Measurements from ENCODE around the gene TTBK2. TPM values are rescaled to one million over a fixed set of nuclear protein-coding genes. Genes with fewer than 3 reads are reported as not detected.
A peak's percentile ranks its signal among the peaks of the same experiment; 100 is the strongest.

The TTBK2 gene
- polyA plus RNA-seq, 3 donors, result 3.7 to 9.0 (median 5.7) TPM

DNA sequence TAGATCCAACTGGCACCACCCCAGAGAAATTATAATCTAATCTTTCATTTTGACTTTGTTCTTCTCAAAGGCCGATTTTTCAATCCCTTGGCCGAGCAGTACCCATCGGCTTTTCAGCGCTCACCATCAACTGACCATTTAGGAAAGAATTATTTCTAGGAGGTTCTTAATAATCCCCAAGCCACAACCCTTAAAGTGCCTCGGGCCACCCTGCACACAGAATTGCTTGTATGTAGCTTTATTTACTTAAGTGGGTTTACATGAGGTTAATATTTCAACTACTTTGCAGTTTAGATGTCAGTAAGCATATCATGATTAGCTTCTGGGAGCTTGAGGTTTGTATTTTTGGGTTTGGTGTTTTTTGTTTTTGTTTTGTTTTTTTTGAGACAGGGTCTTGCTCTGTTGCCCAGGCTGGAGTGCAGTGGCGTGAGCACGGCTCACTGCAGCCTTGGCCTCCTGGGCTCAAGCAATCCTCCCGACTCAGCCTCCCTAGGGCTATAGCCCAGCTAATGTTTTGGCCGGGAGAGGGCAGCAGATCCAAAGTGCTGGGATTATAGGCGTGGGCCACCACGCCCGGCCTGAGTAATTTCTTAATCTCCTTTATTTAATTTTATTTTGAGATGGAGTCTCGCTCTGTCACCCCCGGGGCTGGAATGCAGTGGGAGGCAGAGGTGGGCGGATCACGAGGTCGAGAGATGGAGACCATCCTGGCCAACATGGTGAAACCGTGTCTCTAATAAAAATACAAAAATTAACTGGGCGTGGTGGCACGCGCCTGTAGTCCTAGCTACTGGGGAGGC, 182.8 kb downstream of the TTBK2 start:
- Histone ChIP-seq H3K4me2 (replicated peaks; ENCODE audit: extremely low read depth, low read length, poor library complexity, severe bottlenecking) (peak overlapping the region; percentile 89), H3K27ac (ENCODE audit: low read depth in 1 of 2, low read length in 2 of 2) (peak overlapping the region; percentile 13 to 64), H4K20me1 (ENCODE audit: insufficient read depth, low read length) (no peaks in the 10 kb centered on the region), H3K9me3 (replicated peaks in 1 of 2; ENCODE audit: control insufficient read depth in 1 of 2, insufficient read depth in 1 of 2, low read length in 2 of 2) (no peaks in the 10 kb centered on the region), H3K36me3 (replicated peaks in 1 of 2; ENCODE audit: control insufficient read depth in 1 of 2, insufficient read depth in 2 of 2, low read length in 2 of 2) (peaks cover 19 to 46% of the 10 kb centered on the region in 2 donors), H3K4me3 (replicated peaks in 1 of 3; ENCODE audit: low read depth in 2 of 3, low read length in 3 of 3) (peak overlapping the region; percentile 53 to 93 (median 54)), H3K4me1 (ENCODE audit: control insufficient read depth in 1 of 2, insufficient read depth in 2 of 2, low read length in 2 of 2) (peaks cover 11 to 19% of the 10 kb centered on the region in 2 donors), H3K9ac (ENCODE audit: insufficient read depth, low read length, poor library complexity, severe bottlenecking) (peak overlapping the region; percentile 89), H2AFZ (ENCODE audit: insufficient read depth, low read depth, low read length, poor library complexity, severe bottlenecking) (peak overlapping the region; percentile 89), H3K27me3 (ENCODE audit: control insufficient read depth in 2 of 2, insufficient read depth in 2 of 2, low read length in 2 of 2) (no peaks in the 10 kb centered on the region), H3K79me2 (ENCODE audit: insufficient read depth, low read length) (peaks cover 16% of the 10 kb centered on the region)
- 100% methylated on average over 7 of the region's 21 CpGs for WGBS (ENCODE audit: insufficient coverage)
- intact Hi-C loops (cut with micrococcal nuclease), result loop anchor here (5.0 to 10.0 kb wide), 2 partner anchors 185 to 187 kb away; partner anchors contain the start of gene TTBK2 (in 2 of the 2)
- no peak for TF ChIP-seq CTCF (IDR thresholded peaks at IDR 0.05)
- DNase-seq, result no peak
- Mint-ChIP-seq H3K4me3 (peak overlapping the region; percentile 83 to 84), H3K27ac (peak overlapping the region in 6 of 7 donors; percentile 11 to 68 (median 44)), H3K9me3 (no peaks in the 10 kb centered on the region), H3K27me3 (ENCODE audit: low read depth in 3 of 3) (peaks cover 0 to 2% (median 0%) of the 10 kb centered on the region in 3 donors), H3K36me3 (peaks cover 25 to 29% of the 10 kb centered on the region in 2 donors), H3K4me1 (peaks cover 14% of the 10 kb centered on the region)

DNA sequence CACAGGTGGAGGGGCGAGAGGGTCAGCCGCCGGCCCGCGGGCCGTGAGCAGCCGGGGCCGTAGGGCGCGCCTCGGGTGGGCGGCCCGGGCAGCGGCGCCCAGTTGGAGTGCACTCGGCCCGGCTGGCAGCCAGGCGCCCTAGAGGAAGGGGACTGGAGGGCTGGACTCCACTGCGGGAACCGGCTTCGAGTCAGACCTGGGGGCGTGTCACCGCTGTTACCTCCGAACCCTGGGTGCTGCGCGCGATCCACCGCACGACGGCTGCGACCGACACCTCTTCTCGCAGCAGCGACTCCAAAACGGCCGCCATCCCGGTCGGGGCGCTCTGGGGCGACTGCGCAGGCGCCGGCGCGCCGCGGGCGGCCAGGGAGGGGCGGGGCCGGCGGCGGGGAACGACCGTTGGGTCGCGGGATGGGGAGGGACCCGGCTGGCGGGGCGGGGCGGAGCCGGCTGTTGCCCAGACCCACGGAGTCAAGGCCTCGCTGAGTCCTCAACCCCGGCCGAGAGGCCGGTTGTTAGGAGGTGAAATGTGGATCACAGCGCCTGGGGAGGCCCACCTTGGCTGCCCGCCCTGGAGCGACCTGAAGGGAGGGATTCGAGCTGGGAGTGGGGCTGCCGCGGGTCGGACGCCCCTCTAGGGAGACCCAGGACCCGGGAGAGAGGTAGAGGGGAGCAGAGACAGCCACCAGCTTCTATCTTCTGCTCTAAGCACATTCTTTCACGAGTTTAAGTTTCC, 183.6 kb downstream of the TTBK2 start, which contains the start of gene CDAN1:
Gene CDAN1, minus strand, starts transcription at position 336 of the 736 bp plus-strand sequence. Its CDS starts 26 bp downstream, at position 310.
- intact Hi-C loops (cut with micrococcal nuclease), result loop anchor here (5.0 to 10.0 kb wide), 2 partner anchors 185 to 188 kb away; partner anchors contain the start of gene TTBK2 (in 2 of the 2)
- peaks cover 0 to 2% (median 0%) of the 10 kb centered on the region in 3 donors for H3K27me3 Mint-ChIP-seq (ENCODE audit: low read depth in 3 of 3)

More for the DNA sequence above, 183.6 kb downstream of the TTBK2 start, which contains the start of gene CDAN1:
- Histone ChIP-seq H4K20me1 (ENCODE audit: insufficient read depth, low read length) (no peaks in the 10 kb centered on the region), H3K9me3 (replicated peaks in 1 of 2; ENCODE audit: control insufficient read depth in 1 of 2, insufficient read depth in 1 of 2, low read length in 2 of 2) (no peaks in the 10 kb centered on the region), H3K36me3 (replicated peaks in 1 of 2; ENCODE audit: control insufficient read depth in 1 of 2, insufficient read depth in 2 of 2, low read length in 2 of 2) (peaks cover 26 to 46% of the 10 kb centered on the region in 2 donors), H3K9ac (ENCODE audit: insufficient read depth, low read length, poor library complexity, severe bottlenecking) (peak within 1 kb of the TSS; percentile 89), H3K27me3 (ENCODE audit: control insufficient read depth in 2 of 2, insufficient read depth in 2 of 2, low read length in 2 of 2) (no peaks in the 10 kb centered on the region), H3K4me2 (replicated peaks; ENCODE audit: extremely low read depth, low read length, poor library complexity, severe bottlenecking) (peak within 1 kb of the TSS; percentile 89), H3K4me1 (ENCODE audit: control insufficient read depth in 1 of 2, insufficient read depth in 2 of 2, low read length in 2 of 2) (peaks cover 11 to 19% of the 10 kb centered on the region in 2 donors), H3K4me3 (replicated peaks in 1 of 3; ENCODE audit: low read depth in 2 of 3, low read length in 3 of 3) (peak within 1 kb of the TSS; percentile 53 to 93 (median 74)), H3K79me2 (ENCODE audit: insufficient read depth, low read length) (peaks cover 16% of the 10 kb centered on the region), H2AFZ (ENCODE audit: insufficient read depth, low read depth, low read length, poor library complexity, severe bottlenecking) (peak within 1 kb of the TSS; percentile 89), H3K27ac (ENCODE audit: low read depth in 1 of 2, low read length in 2 of 2) (peak within 1 kb of the TSS; percentile 13 to 64)
- peak within 1 kb of the TSS in 6 of 7 donors; percentile 28 to 68 (median 55) for H3K27ac Mint-ChIP-seq
- H3K36me3 Mint-ChIP-seq, result peaks cover 30 to 35% of the 10 kb centered on the region in 2 donors
- under 1% methylated on average over 67 of the region's 76 CpGs for WGBS (ENCODE audit: insufficient coverage)
- peak; percentile 76 to 82 (median 79) for DNase-seq
- peaks cover 14% of the 10 kb centered on the region for H3K4me1 Mint-ChIP-seq
- no peaks in the 10 kb centered on the region for H3K9me3 Mint-ChIP-seq
- TF ChIP-seq CTCF (IDR thresholded peaks at IDR 0.05), result no peak
- H3K4me3 Mint-ChIP-seq, result peak within 1 kb of the TSS; percentile 83 to 88
